ENCODE results near the gene PRSS35. TPM values are rescaled to one million over a fixed set of nuclear protein-coding genes. Genes with fewer than 3 reads are reported as not detected.
"Not testable (repeated sequence)": the region's sequence is repeated elsewhere in the genome, so short reads cannot be mapped to it uniquely, and the experiment has no call there.

The PRSS35 gene
- total RNA-seq, 3 donors from 2014 or later = not detected

- TF ChIP-seq POLR2AphosphoS5 (IDR thresholded peaks at IDR 0.05) (no peak), CTCF (IDR thresholded peaks at IDR 0.05) (no peak), POLR2A (IDR thresholded peaks at IDR 0.05) (no peak)
- intact Hi-C loops (cut with DNase I; ENCODE audit: low total_unique reads) = no loop called here
- H3K27me3 ChIP-seq = no peaks in the 10 kb centered on the region
These were observed 32.9 kb upstream of the PRSS35 start for GRCh38 chr6:83479389-83479788.

DNA sequence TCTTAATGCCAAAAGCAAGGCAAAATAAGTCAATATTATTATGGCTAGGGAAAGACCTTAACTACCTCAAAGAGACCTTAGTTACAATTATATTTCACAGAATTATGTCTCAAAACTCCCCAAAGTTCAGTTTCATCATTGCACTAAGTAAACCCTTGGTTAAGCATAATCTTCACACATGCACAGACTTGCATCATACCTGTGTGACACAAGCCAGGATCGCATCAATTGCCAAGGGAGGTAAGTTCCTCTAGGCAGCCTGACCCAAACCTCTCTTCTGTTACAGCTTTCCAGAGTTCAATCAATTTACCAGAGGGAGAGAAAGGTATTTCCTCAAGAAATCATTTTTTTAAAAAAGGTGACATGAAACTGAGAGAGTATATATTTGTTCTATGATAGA is 31.9 kb upstream of the PRSS35 start:
- intact Hi-C loops (cut with DNase I; ENCODE audit: low total_unique reads) = loop anchor here (2.0 kb wide), 1 partner anchor 22 kb away; no protein-coding TSS in a partner anchor
- Histone ChIP-seq H3K27ac (no peak overlapping the region), H3K36me3 (no peaks in the 10 kb centered on the region), H3K4me3 (no peak overlapping the region), H3K4me1 (no peaks in the 10 kb centered on the region), H3K9me3 (no peaks in the 10 kb centered on the region), H3K27me3 (no peaks in the 10 kb centered on the region)
- TF ChIP-seq CTCF (IDR thresholded peaks at IDR 0.05) = no peak
- no peak for TF ChIP-seq POLR2AphosphoS5 (IDR thresholded peaks at IDR 0.05)
- TF ChIP-seq POLR2A (IDR thresholded peaks at IDR 0.05) = no peak
- DNase-seq (ENCODE audit: low spot score in 2 of 2) = no peak

More at GRCh38 chr6:83479389-83479788, 32.9 kb upstream of the PRSS35 start:
- Histone ChIP-seq H3K4me3 (no peak overlapping the region), H3K27ac (no peak overlapping the region), H3K4me1 (no peaks in the 10 kb centered on the region), H3K9me3 (no peaks in the 10 kb centered on the region), H3K36me3 (no peaks in the 10 kb centered on the region)
- no peak for DNase-seq (ENCODE audit: low spot score in 2 of 2)

GRCh38 chr6:83481938-83482337 is 30.4 kb upstream of the PRSS35 start:
- intact Hi-C loops (cut with DNase I; ENCODE audit: low total_unique reads) = loop anchor here (2.0 kb wide), 1 partner anchor 23 kb away; no protein-coding TSS in a partner anchor
- not testable (repeated sequence) for H3K4me3 ChIP-seq; DNase-seq (ENCODE audit: low spot score in 2 of 2); H3K9me3 ChIP-seq; H3K36me3 ChIP-seq; H3K27me3 ChIP-seq; H3K4me1 ChIP-seq; H3K27ac ChIP-seq

DNA sequence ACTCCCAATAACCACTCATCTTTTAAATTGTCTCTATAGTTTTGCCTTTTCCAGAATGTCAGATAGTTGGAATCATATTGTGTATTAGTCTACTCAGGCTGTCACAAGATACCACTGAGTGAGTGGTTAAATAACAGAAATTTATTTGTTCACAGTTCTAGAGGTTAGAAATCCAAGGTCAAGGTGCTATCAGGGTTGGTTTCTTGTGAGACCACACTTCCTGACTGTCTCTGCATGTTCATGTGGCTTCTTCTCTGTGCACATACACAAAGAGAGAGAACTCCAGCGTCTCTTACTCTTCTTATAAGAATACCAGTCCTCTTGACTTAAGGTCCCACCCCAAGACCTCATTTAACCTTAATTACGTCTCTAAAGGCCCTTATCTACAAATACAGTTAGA is 23.9 kb upstream of the PRSS35 start:
- H3K27ac ChIP-seq = no peak overlapping the region
- H3K36me3 ChIP-seq = no peaks in the 10 kb centered on the region
- H3K27me3 ChIP-seq = no peaks in the 10 kb centered on the region
- DNase-seq (ENCODE audit: low spot score in 2 of 2) = no peak
- H3K9me3 ChIP-seq = no peaks in the 10 kb centered on the region
- intact Hi-C loops (cut with DNase I; ENCODE audit: low total_unique reads) = no loop called here
- H3K4me3 ChIP-seq = no peak overlapping the region
- no peak for TF ChIP-seq CTCF (IDR thresholded peaks at IDR 0.05)
- no peak for TF ChIP-seq POLR2A (IDR thresholded peaks at IDR 0.05)
- no peak for TF ChIP-seq POLR2AphosphoS5 (IDR thresholded peaks at IDR 0.05)
- H3K4me1 ChIP-seq = no peaks in the 10 kb centered on the region

DNA sequence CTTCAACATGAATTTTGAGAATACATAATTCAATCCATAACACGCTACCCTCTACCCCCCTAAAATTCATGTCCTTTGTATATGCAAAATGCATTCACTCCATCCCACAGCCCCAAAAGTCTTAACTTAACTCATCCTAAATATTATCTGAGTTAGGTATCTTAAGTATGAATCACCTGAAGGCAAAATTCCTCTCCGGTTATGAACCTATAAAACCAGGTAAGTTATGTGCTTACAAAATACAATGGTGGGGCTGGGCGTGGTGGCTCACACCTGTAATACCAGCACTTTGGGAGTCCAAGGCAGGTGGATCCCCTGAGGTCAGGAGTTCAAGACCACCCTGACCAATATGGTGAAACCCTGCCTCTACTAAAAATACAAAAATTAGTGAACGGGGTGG is 23.5 kb upstream of the PRSS35 start:
- intact Hi-C loops (cut with DNase I; ENCODE audit: low total_unique reads) = no loop called here
- Histone ChIP-seq H3K4me3 (no peak overlapping the region), H3K36me3 (no peaks in the 10 kb centered on the region), H3K9me3 (no peaks in the 10 kb centered on the region), H3K4me1 (no peaks in the 10 kb centered on the region), H3K27me3 (no peaks in the 10 kb centered on the region), H3K27ac (no peak overlapping the region)
- no peak for DNase-seq (ENCODE audit: low spot score in 2 of 2)
- TF ChIP-seq CTCF (IDR thresholded peaks at IDR 0.05) = no peak
- no peak for TF ChIP-seq POLR2A (IDR thresholded peaks at IDR 0.05)
- TF ChIP-seq POLR2AphosphoS5 (IDR thresholded peaks at IDR 0.05) = no peak

GRCh38 chr6:83490217-83490807 is 22.0 kb upstream of the PRSS35 start:
- Histone ChIP-seq H3K27ac (no peak overlapping the region), H3K4me1 (no peaks in the 10 kb centered on the region), H3K36me3 (no peaks in the 10 kb centered on the region), H3K4me3 (no peak overlapping the region), H3K27me3 (no peaks in the 10 kb centered on the region), H3K9me3 (no peaks in the 10 kb centered on the region)
- intact Hi-C loops (cut with DNase I; ENCODE audit: low total_unique reads) = no loop called here
- DNase-seq (ENCODE audit: low spot score in 2 of 2) = no peak
- TF ChIP-seq POLR2AphosphoS5 (IDR thresholded peaks at IDR 0.05) (no peak), POLR2A (IDR thresholded peaks at IDR 0.05) (no peak), CTCF (IDR thresholded peaks at IDR 0.05) (no peak)

Measured in breast epithelium (tissue), 4 donors.